ENCODE measurements around the gene FAM193B.

FAM193B gene

DNA sequence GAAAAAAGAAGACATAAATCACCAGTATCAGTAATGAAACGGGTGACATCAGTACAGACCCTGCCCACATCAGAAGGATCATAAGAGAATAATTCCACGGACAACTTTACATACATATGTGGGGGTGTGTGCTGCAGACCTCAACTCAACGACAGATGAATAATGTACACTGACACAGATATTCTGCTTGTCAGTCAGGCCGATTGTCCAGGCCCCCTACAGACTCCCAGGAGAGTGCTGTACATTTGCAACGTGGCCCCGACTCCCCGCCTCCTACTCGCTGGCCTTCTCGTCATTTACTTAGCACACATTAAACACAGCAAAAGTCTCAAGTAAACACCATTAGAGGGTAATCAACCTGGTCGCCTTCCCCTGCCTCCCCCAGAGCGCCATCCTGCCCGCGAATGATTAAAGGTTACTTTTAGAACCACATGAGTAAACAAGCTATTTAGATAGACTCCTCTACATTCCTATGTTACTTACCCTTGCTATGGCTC is 34.1 kb upstream of the FAM193B start:
- Histone ChIP-seq H3K4me3 (ENCODE audit: low read length) (no peak overlapping the region), H3K27me3 (ENCODE audit: control insufficient read depth, low read length) (peaks cover 19% of the 10 kb centered on the region; the same call in 1 of the 2 replicates), H3K4me2 (ENCODE audit: low read length) (no peak overlapping the region), H3K4me1 (ENCODE audit: control insufficient read depth, low read length) (peaks cover 20% of the 10 kb centered on the region), H3F3A (ENCODE audit: control insufficient read depth, insufficient read depth) (no peaks in the 10 kb centered on the region), H3K79me2 (ENCODE audit: control insufficient read depth, low read length) (peaks cover 14% of the 10 kb centered on the region), H3K9me2 (replicated peaks; ENCODE audit: control insufficient read depth, low read length) (no peaks in the 10 kb centered on the region), H3K36me3 (ENCODE audit: control insufficient read depth, low read length) (peaks cover 13% of the 10 kb centered on the region), H4K20me1 (ENCODE audit: control insufficient read depth, insufficient read depth, low read depth, low read length) (no peaks in the 10 kb centered on the region), H3K9me3 (ENCODE audit: control insufficient read depth, insufficient read depth, low read length) (no peaks in the 10 kb centered on the region), H3K27ac (ENCODE audit: low read depth, low read length) (no peak overlapping the region)
- TF ChIP-seq CTCF (IDR thresholded peaks at IDR 0.05; ENCODE audit: low read depth, low read length, poor library complexity, severe bottlenecking) (no peak), EZH2phosphoT487 (IDR thresholded peaks at IDR 0.05; ENCODE audit: borderline replicate concordance, low read length) (no peak)

DNA sequence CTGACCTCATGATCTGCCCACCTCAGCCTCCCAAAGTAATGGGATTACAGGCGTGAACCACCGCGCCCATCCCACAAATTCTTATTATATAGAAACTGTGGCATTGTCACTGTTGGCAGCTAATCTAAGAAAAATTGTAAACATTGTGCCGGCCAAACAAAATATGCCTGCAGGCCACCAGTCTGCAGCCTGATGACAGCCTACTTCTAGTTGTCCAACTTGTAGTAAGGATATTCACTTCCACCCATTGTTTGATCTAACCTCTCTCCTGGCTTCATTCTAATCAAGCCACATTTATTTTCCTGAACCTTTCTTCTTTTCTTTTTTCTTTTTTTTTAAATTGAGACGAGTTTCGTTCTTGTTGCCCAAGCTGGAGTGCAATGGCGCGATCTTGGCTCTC is 24.0 kb upstream of the FAM193B start:
- Histone ChIP-seq H3K27me3 (ENCODE audit: control insufficient read depth, low read length) (peaks cover 6% of the 10 kb centered on the region; the same call in 1 of the 2 replicates), H3K27ac (ENCODE audit: low read depth, low read length) (no peak overlapping the region), H3F3A (ENCODE audit: control insufficient read depth, insufficient read depth) (no peaks in the 10 kb centered on the region), H4K20me1 (ENCODE audit: control insufficient read depth, insufficient read depth, low read depth, low read length) (no peaks in the 10 kb centered on the region), H3K4me3 (ENCODE audit: low read length) (no peak overlapping the region), H3K4me1 (ENCODE audit: control insufficient read depth, low read length) (no peaks in the 10 kb centered on the region), H3K9me3 (ENCODE audit: control insufficient read depth, insufficient read depth, low read length) (no peaks in the 10 kb centered on the region), H3K4me2 (ENCODE audit: low read length) (no peak overlapping the region), H3K36me3 (ENCODE audit: control insufficient read depth, low read length) (no peaks in the 10 kb centered on the region), H3K79me2 (ENCODE audit: control insufficient read depth, low read length) (no peaks in the 10 kb centered on the region), H3K9me2 (replicated peaks; ENCODE audit: control insufficient read depth, low read length) (no peaks in the 10 kb centered on the region)
- no peak for TF ChIP-seq CTCF (IDR thresholded peaks at IDR 0.05; ENCODE audit: low read depth, low read length, poor library complexity, severe bottlenecking)
- TF ChIP-seq EZH2phosphoT487 (IDR thresholded peaks at IDR 0.05; ENCODE audit: borderline replicate concordance, low read length) = no peak

GRCh38 chr5:177576169-177576568 is 21.8 kb upstream of the FAM193B start:
- Histone ChIP-seq H3K4me3 (ENCODE audit: low read length) (no peak overlapping the region), H3K27me3 (ENCODE audit: control insufficient read depth, low read length) (peaks cover 6% of the 10 kb centered on the region; the same call in 1 of the 2 replicates), H3K9me2 (replicated peaks; ENCODE audit: control insufficient read depth, low read length) (no peaks in the 10 kb centered on the region), H3K79me2 (ENCODE audit: control insufficient read depth, low read length) (no peaks in the 10 kb centered on the region), H3K4me1 (ENCODE audit: control insufficient read depth, low read length) (no peaks in the 10 kb centered on the region), H4K20me1 (ENCODE audit: control insufficient read depth, insufficient read depth, low read depth, low read length) (no peaks in the 10 kb centered on the region), H3K9me3 (ENCODE audit: control insufficient read depth, insufficient read depth, low read length) (no peaks in the 10 kb centered on the region), H3K27ac (ENCODE audit: low read depth, low read length) (no peak overlapping the region), H3K4me2 (ENCODE audit: low read length) (no peak overlapping the region), H3K36me3 (ENCODE audit: control insufficient read depth, low read length) (no peaks in the 10 kb centered on the region), H3F3A (ENCODE audit: control insufficient read depth, insufficient read depth) (no peaks in the 10 kb centered on the region)
- no peak for TF ChIP-seq CTCF (IDR thresholded peaks at IDR 0.05; ENCODE audit: low read depth, low read length, poor library complexity, severe bottlenecking)
- TF ChIP-seq EZH2phosphoT487 (IDR thresholded peaks at IDR 0.05; ENCODE audit: borderline replicate concordance, low read length) = no peak
